NK-92 (cell line): Measurements from ENCODE around the gene MXI1.
A peak's percentile ranks its signal among the peaks of the same experiment; 100 is the strongest.

Experiments used
- DNase-seq: peaks from one replicate; lab custom pipeline; 2025; ENCODE audit not compliant: unreplicated experiment; lab: John Stamatoyannopoulos, UW

MXI1 gene

GRCh38 chr10:110215286-110216170 lies 8.1 kb downstream of the MXI1 start:
- DNase-seq, result no peak

DNA sequence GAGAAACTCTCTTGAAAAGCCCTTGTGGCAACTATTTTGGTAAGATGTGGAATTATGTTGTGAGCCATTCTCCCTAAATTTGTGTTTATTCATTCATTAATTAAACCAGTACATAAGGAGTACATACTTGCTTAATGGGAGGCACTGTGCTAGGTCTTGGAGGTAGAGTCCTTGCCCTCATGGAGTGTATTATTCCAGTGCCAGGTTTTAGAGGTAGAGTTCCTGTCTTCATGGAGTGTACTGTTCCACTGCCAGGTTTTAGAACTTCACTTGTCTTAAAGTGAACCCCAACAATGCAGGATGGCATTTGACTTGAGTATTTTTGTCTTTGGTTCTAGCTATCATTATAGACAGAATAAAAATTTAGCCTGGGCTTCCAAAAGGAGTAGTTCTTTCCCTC lies 8.8 kb downstream of the MXI1 start:
- no peak for DNase-seq

- DNase-seq, result no peak
These were observed 9.7 kb downstream of the MXI1 start for GRCh38 chr10:110216942-110217661.

GRCh38 chr10:110217662-110218008 lies 10.2 kb downstream of the MXI1 start:
- no peak for DNase-seq

DNA sequence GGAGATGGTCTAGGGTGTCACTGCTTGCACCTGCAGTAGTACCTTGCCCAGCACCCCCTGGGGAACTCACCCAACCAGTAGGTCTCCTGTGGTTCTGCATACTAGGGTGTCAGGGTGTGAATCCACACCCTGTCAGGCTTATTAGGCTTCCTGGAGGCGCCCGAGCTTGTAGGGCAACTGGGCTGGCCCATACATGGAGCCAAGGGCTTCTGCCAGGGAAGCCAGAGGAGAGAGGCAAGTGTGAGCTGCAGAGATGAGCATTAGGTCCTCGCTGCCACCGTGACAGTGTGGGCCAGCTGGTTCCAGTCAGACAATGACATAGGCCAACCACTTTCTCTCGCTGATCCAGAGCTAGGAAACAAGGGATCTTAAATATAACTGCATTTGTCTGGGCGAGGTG lies 11.2 kb downstream of the MXI1 start:
- no peak for DNase-seq

DNA sequence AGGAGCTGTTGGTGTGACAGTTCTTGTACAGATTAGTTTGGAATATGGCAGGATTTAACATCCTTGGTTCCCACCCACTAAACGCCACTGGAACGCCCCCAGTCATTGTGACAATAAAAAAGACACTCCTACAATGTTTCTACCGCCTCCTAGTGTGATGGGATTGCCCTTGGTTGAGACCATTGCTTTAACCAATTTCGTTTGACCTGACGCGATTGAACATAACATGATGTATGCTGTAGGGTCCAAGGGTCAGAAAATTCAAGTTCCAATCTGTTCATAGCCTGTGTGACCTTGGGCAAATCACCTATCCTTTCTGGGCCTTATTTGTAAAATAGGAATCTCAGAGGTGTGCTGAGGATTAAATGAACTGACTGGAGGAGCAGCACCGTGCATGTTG lies 12.5 kb downstream of the MXI1 start:
- DNase-seq, result no peak

- DNase-seq, result no peak
These were observed 13.0 kb downstream of the MXI1 start for GRCh38 chr10:110220398-110220797.

GRCh38 chr10:110221044-110221720 lies 13.8 kb downstream of the MXI1 start:
- DNase-seq, result no peak

GRCh38 chr10:110221721-110222261 lies 14.4 kb downstream of the MXI1 start:
- no peak for DNase-seq

GRCh38 chr10:110222641-110223297 lies 15.4 kb downstream of the MXI1 start:
- no peak for DNase-seq

DNA sequence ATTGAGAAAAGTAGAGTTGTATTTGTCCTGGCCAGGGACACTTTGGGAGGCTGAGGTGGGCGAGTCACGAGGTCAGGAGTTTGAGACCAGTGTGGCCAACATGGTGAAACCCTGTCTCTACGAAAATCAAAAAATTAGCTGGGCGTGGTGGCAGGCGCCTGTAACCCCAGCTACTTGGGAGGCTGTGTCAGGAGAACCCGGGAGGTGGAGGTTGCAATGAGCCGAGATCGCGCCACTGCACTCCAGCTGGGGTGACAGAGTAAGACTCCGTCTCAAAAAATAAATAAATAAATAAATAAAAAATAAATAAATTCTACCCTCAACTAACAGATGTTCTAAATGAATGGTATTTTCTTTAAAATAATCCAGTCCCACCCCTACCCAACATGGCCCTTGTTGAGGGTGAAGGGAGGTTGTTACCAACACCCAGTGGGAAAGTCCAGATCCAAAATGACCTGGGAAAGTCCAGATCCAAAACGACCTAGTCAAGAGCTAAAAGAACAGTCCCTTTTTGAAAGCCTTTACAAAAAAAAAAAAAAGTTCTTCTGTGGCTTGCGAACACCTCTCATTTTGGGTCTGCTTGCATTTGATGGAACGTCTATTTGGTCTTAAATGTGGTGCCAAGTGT lies 16.0 kb downstream of the MXI1 start:
- no peak for DNase-seq

- no peak for DNase-seq
These were observed 17.6 kb downstream of the MXI1 start for GRCh38 chr10:110224992-110225391.

GRCh38 chr10:110225441-110225755 lies 18.0 kb downstream of the MXI1 start:
- DNase-seq, result no peak

DNA sequence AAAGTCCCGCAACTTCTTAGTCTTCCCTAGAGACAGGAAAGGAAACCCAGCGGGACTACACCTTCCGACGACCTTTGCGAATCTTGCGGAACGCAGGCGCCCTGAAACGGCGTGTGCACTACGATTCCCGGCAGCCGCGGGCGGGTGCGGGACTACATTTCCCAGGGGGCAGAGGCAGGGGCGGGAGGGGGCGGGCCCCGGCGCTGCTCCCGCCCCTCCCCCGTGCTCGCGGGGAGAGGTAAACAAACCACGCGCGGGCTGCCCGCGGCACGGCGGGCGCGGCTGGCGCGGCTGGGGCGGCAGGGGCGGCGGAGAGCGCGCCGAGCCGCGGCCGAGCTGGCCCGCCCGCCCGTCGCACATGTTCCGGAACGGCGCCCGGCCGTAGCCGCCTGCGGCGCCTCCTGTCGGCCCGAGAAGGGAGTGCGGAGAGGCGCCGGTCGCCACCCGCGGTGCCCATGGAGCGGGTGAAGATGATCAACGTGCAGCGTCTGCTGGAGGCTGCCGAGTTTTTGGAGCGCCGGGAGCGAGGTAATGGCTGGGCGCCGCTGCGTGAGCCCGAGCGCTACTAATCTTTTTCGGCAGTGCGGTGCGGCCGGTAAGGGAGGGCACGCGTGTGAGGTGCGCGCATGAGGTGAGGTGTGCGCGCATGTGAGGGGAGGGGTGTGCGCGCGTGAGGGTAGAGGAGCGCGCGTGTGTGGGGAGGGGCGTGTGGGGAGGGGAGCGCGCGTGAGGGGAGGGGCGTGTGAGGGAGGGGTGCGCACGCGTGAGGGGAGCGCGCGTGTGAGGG lies 18.5 kb downstream of the MXI1 start:
- peak; percentile 29 for DNase-seq

GRCh38 chr10:110226543-110226925 lies 19.1 kb downstream of the MXI1 start:
- DNase-seq, result peak; percentile 37

DNA sequence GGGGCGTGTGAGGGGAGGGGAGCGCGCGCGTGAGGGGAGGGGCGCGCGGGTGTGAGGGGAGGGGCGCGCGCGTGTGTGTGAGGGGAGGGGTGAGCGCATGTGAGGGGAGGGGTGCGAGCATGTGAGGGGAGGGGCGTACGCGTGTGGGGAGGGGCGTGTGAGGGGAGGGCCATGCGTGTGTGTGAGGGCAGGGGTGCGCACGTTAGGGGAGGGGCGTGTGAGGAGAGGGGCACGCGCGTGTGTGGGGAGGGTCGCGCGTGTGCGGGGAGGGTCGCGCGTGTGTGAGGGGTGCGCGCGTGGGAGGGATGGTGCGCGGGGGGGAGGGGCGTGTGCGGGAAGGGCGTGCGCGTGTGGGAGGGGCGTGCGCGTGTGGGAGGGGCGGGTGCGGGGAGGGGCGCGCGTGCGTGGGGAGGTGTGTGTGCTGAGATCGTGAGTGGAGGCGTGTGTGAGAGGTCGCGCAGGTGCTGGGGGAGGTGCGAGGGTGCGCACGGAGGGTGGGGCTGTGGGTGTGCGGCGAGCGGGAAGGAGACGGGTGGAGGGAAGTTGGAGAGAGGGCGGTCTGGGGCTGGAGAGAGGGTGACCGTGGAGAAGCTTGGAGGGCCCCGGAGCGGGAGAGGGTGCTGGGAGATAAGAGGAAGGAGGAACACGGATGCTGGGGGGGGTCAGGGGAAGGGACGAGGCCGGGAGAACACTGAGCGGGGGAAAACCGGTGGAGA lies 19.7 kb downstream of the MXI1 start:
- DNase-seq, result no peak

GRCh38 chr10:110228066-110228465 lies 20.7 kb downstream of the MXI1 start:
- no peak for DNase-seq

DNA sequence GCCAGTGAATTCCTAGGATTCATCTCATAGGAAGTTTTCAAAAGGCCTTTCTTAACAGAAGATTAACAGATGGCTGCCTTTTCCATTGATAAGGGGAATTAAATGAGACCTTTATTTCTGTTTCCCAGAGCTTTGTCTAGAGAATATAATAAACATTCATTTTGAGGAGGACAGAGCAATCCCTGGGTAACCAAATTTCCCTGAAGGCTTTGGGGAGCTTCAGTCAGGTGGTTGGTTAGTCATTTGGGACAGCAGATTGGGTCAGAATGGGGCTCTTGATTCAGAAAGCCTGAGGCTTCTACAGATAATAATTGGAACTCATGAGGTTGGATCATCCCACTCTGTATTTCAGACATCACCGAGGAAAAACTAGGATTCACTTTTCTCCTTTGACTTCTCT lies 21.8 kb downstream of the MXI1 start:
- DNase-seq, result no peak

DNA sequence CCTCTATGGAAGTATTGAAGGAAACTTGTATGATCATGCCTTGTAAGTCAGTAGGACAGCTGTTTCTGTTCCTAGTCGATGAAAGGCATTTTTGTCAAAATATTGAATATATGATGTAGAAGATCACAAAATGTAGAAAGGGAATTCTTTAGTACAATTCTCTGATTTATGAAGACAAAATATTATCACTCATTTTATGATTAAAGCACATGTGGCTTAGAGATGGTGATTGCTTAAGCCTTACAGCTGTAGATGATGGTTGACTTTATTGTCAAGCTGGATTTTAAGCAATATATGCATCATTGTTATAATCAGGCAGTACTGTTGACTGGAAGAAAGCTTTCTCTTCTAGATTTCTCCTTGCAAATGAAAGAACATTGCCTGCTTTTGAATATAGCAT lies 26.4 kb downstream of the MXI1 start:
- no peak for DNase-seq
